HepG2 (cell line): ENCODE measurements around the gene TAC3. TPM values are rescaled to one million over a fixed set of nuclear protein-coding genes. Genes with fewer than 3 reads are reported as not detected.

ENCODE experiments used
- CEBPB ChIP-seq: IDR thresholded peaks from 2 replicates; pipeline ENCODE4 v1.6.1; 2011; ENCODE audit warnings: low read depth, low read length, improper control_type of control experiment, borderline replicate concordance
- ESRRA ChIP-seq: sonication (generic); formaldehyde crosslinking; IDR thresholded peaks from 2 replicates; pipeline ENCODE4 v1.5.1; 2020; ENCODE audit warnings: mild to moderate bottlenecking, low read depth, missing genetic modification reagents
- HMG20B ChIP-seq: conservative IDR thresholded peaks from 2 replicates; pipeline ENCODE4 v1.6.1; 2016; ENCODE audit warnings: missing genetic modification reagents, missing compliant biosample characterization
- HNRNPH1 ChIP-seq: fragments of 200-400 bp; formaldehyde crosslinking; optimal IDR thresholded peaks from 2 replicates; pipeline ENCODE3; 2017; ENCODE audit warnings: mild to moderate bottlenecking, low read depth, low read length
- HOXA3 ChIP-seq: sonication (generic); formaldehyde crosslinking; IDR thresholded peaks from 2 replicates; pipeline ENCODE4 v1.5.0; 2020; ENCODE audit warnings: missing genetic modification reagents
- REL ChIP-seq: sonication (generic); formaldehyde crosslinking; conservative IDR thresholded peaks from 2 replicates; pipeline ENCODE4 v1.8.0; 2022; ENCODE audit warnings: mild to moderate bottlenecking, missing genetic modification reagents, moderate library complexity
- SIN3A ChIP-seq: IDR thresholded peaks from 2 replicates; pipeline ENCODE4 v1.6.1; 2011; ENCODE audit warnings: low read depth, mild to moderate bottlenecking, control low read depth, low read length, borderline replicate concordance
- TAF15 ChIP-seq: fragments of 200-400 bp; formaldehyde crosslinking; IDR thresholded peaks from one replicate; pipeline ENCODE4 v1.6.1; 2018; ENCODE audit warnings: mild to moderate bottlenecking, low read depth, low read length; ENCODE audit not compliant: poor library complexity, severe bottlenecking
- TP53 ChIP-seq: sonication (generic); formaldehyde crosslinking; conservative IDR thresholded peaks from 2 replicates; pipeline ENCODE4 v1.4.0; 2020; ENCODE audit warnings: missing genetic modification reagents
- ZFX ChIP-seq: sonication (generic); formaldehyde crosslinking; IDR thresholded peaks from 2 replicates; pipeline ENCODE4 v1.4.0; 2020; ENCODE audit warnings: mild to moderate bottlenecking, low read depth, missing genetic modification reagents, moderate library complexity
- ZNF337 ChIP-seq: sonication (generic); formaldehyde crosslinking; IDR thresholded peaks from 2 replicates; pipeline ENCODE4 v1.5.1; 2020; ENCODE audit warnings: missing genetic modification reagents, low read depth, mild to moderate bottlenecking, borderline replicate concordance
- ZNF510 ChIP-seq: sonication (generic); formaldehyde crosslinking; IDR thresholded peaks from 2 replicates; pipeline ENCODE4 v1.4.0; 2020; ENCODE audit warnings: low read depth, mild to moderate bottlenecking, missing genetic modification reagents
- ZNF550 ChIP-seq: sonication (generic); formaldehyde crosslinking; IDR thresholded peaks from 2 replicates; pipeline ENCODE4 v1.4.0; 2020; ENCODE audit warnings: mild to moderate bottlenecking, missing genetic modification reagents, borderline replicate concordance
- ZNF569 ChIP-seq: sonication (generic); formaldehyde crosslinking; IDR thresholded peaks from 2 replicates; pipeline ENCODE4 v1.5.0; 2020; ENCODE audit warnings: mild to moderate bottlenecking, missing genetic modification reagents, moderate library complexity, borderline replicate concordance
- ZNF577 ChIP-seq: sonication (generic); formaldehyde crosslinking; IDR thresholded peaks from 2 replicates; pipeline ENCODE4 v1.4.0; 2020; ENCODE audit warnings: mild to moderate bottlenecking, low read depth, missing genetic modification reagents, borderline replicate concordance
- ZNF615 ChIP-seq: sonication (generic); formaldehyde crosslinking; IDR thresholded peaks from 2 replicates; pipeline ENCODE4 v1.5.0; 2020; ENCODE audit warnings: mild to moderate bottlenecking, missing genetic modification reagents, borderline replicate concordance
- polyA plus RNA-seq, 8 experiments: library from polyadenylated mRNA; depleted of rRNA in 3 of 8; stranded (reverse) in 7 of 8; unstranded in 1 of 8; fragments of >200 nt; fragmentation: Illumina TruSeq in 4 of 8; extraction: Trizol in 4 of 8; gene quantifications; 2 replicates each; pipeline versions ENCODE4 v1.2.1 to v1.2.3, GENCODE V29; 2011 to 2016; ENCODE audit warnings: low read depth in 4 of 8, missing spikeins in 1 of 8, mixed read lengths in 1 of 8; ENCODE audit not compliant: insufficient read depth in 1 of 8
- total RNA-seq, 5 experiments: library from RNA; depleted of rRNA; stranded (reverse); fragments of >200 nt; fragmentation: Illumina TruSeq; extraction: Trizol; gene quantifications; 2 replicates each; pipeline ENCODE4 v1.2.3, GENCODE V29; 2016; ENCODE audit warnings: low read depth in 1 of 5
- TF ChIP-seq, protein P1 (sequence below), 2 experiments: sonication (generic) in 1 of 2; formaldehyde crosslinking in 1 of 2; IDR thresholded peaks; 2 replicates each; pipeline versions ENCODE4 v1.6.1 to v1.9.0; 2014 to 2022; ENCODE audit warnings: antibody characterized with exemption in 1 of 2, borderline replicate concordance in 1 of 2, inconsistent platforms in 1 of 2, low read depth in 1 of 2, missing genetic modification reagents in 1 of 2
- TF ChIP-seq, protein P2 (sequence below): sonication (generic); formaldehyde crosslinking; IDR thresholded peaks from 2 replicates; pipeline ENCODE4 v1.4.0; 2020; ENCODE audit warnings: missing genetic modification reagents
- TF ChIP-seq, protein P3 (sequence below): sonication (generic); IDR thresholded peaks from 2 replicates; pipeline ENCODE4 v1.6.1; 2016; ENCODE audit warnings: low read depth, borderline replicate concordance
- TF ChIP-seq, protein P4 (sequence below): sonication (generic); formaldehyde crosslinking; IDR thresholded peaks from 2 replicates; pipeline ENCODE4 v1.5.1; 2020; ENCODE audit warnings: missing genetic modification reagents, mild to moderate bottlenecking, borderline replicate concordance

The TAC3 gene
- total and polyA plus RNA-seq, 2 of the 13 experiments (the other 11 are each of a cell fraction or from before 2014, with no cell fraction given), result 0.13 to 0.15 TPM

DNA sequence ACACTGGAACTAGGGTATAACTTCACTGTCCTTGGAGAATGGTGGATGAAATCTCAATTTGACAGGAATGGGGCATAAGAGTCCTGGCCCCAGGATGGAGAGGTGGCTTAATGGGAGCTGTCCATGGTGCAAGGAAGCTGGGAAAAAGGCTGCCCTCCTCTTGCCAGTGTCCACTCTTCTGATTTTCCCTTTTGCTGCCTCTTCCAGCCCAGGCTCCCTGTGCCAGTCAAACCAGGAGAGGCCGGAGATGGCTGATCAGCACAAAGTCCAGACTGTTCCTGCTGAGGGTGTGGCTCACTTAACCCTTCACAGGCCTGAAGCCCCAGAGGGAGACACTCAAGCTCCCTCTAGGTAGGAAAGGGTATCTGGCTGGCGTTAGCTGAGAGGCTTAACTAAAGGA is 33.6 kb upstream of the TAC3 start, which contains the start of gene MYO1A (continued):
- TF ChIP-seq, protein P1, sequence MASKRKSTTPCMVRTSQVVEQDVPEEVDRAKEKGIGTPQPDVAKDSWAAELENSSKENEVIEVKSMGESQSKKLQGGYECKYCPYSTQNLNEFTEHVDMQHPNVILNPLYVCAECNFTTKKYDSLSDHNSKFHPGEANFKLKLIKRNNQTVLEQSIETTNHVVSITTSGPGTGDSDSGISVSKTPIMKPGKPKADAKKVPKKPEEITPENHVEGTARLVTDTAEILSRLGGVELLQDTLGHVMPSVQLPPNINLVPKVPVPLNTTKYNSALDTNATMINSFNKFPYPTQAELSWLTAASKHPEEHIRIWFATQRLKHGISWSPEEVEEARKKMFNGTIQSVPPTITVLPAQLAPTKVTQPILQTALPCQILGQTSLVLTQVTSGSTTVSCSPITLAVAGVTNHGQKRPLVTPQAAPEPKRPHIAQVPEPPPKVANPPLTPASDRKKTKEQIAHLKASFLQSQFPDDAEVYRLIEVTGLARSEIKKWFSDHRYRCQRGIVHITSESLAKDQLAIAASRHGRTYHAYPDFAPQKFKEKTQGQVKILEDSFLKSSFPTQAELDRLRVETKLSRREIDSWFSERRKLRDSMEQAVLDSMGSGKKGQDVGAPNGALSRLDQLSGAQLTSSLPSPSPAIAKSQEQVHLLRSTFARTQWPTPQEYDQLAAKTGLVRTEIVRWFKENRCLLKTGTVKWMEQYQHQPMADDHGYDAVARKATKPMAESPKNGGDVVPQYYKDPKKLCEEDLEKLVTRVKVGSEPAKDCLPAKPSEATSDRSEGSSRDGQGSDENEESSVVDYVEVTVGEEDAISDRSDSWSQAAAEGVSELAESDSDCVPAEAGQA (IDR thresholded peaks at IDR 0.05; ENCODE audit: low read depth), result no peak
- TF ChIP-seq, protein P1 (CRISPR knock-in tag; IDR thresholded peaks at IDR 0.05; ENCODE audit: borderline replicate concordance), result no peak
- TF ChIP-seq ZNF577 (CRISPR knock-in tag) (no peak), ZNF510 (CRISPR knock-in tag) (no peak), ZNF550 (CRISPR knock-in tag) (no peak), ZNF569 (no peak), SIN3A (peak; percentile 50; the same call in 1 of the 2 replicates), TAF15 (no peak), TP53 (CRISPR knock-in tag) (no peak), REL (CRISPR knock-in tag) (no peak), HOXA3 (CRISPR knock-in tag) (no peak), HNRNPH1 (no peak), CEBPB (no peak), ESRRA (CRISPR knock-in tag) (no peak), ZNF337 (CRISPR knock-in tag) (no peak), ZNF615 (CRISPR knock-in tag) (no peak), HMG20B (CRISPR knock-in tag) (no peak), ZFX (CRISPR knock-in tag) (no peak)
- TF ChIP-seq, protein P2, sequence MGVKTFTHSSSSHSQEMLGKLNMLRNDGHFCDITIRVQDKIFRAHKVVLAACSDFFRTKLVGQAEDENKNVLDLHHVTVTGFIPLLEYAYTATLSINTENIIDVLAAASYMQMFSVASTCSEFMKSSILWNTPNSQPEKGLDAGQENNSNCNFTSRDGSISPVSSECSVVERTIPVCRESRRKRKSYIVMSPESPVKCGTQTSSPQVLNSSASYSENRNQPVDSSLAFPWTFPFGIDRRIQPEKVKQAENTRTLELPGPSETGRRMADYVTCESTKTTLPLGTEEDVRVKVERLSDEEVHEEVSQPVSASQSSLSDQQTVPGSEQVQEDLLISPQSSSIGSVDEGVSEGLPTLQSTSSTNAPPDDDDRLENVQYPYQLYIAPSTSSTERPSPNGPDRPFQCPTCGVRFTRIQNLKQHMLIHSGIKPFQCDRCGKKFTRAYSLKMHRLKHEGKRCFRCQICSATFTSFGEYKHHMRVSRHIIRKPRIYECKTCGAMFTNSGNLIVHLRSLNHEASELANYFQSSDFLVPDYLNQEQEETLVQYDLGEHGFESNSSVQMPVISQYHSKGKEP (CRISPR knock-in tag), result 0 out of 2 replicates have a peak, but pooled peaks have one; percentile 39
- TF ChIP-seq, protein P3, sequence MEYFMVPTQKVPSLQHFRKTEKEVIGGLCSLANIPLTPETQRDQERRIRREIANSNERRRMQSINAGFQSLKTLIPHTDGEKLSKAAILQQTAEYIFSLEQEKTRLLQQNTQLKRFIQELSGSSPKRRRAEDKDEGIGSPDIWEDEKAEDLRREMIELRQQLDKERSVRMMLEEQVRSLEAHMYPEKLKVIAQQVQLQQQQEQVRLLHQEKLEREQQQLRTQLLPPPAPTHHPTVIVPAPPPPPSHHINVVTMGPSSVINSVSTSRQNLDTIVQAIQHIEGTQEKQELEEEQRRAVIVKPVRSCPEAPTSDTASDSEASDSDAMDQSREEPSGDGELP, result no peak
- TF ChIP-seq, protein P4, sequence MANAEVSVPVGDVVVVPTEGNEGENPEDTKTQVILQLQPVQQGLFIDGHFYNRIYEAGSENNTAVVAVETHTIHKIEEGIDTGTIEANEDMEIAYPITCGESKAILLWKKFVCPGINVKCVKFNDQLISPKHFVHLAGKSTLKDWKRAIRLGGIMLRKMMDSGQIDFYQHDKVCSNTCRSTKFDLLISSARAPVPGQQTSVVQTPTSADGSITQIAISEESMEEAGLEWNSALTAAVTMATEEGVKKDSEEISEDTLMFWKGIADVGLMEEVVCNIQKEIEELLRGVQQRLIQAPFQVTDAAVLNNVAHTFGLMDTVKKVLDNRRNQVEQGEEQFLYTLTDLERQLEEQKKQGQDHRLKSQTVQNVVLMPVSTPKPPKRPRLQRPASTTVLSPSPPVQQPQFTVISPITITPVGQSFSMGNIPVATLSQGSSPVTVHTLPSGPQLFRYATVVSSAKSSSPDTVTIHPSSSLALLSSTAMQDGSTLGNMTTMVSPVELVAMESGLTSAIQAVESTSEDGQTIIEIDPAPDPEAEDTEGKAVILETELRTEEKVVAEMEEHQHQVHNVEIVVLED (CRISPR knock-in tag), result no peak
